SK-MEL-5 (cell line): ENCODE data around the gene CRPPA. TPM values are rescaled to one million over a fixed set of nuclear protein-coding genes. Genes with fewer than 3 reads are reported as not detected.

Experiments used
- small RNA-seq, 2 experiments: library from RNA; depleted of rRNA; stranded (forward); fragments of <200 nt; gene quantifications; one replicate each; pipeline ENCODE3, GENCODE V24; 2014
- total RNA-seq: library from RNA; depleted of rRNA; stranded (reverse); fragments of >200 nt; shearing (Covaris generic); gene quantifications from 2 replicates; pipeline ENCODE4 v1.2.3, GENCODE V29; 2014; rRNA removed

Gene CRPPA
- total RNA-seq, 1 experiment from 2014 or later: 2.5 TPM

Small RNAs within 50 kb of the gene (small RNA-seq; reads per million reads assigned to genes)
- gene AC005014.3: 0 reads per million in 2 experiments

Other genes starting within 250 kb of the CRPPA start
- gene SOSTDC1, start 44.2 kb upstream of the CRPPA start, total RNA-seq: 8.1 and 8.7 TPM in 2 replicates
- gene LRRC72, start 105.3 kb upstream of the CRPPA start, total RNA-seq: not detected in 2 replicates
- 26.1 and 29.1 TPM in 2 replicates for gene ANKMY2, start 224.2 kb upstream of the CRPPA start, total RNA-seq
- 126 and 131 TPM in 2 replicates for gene BZW2, start 224.6 kb upstream of the CRPPA start, total RNA-seq